Progenitor cell of endocrine pancreas (in vitro differentiated cells): ENCODE measurements around the gene RAD9A. TPM values are rescaled to one million over a fixed set of nuclear protein-coding genes. Genes with fewer than 3 reads are reported as not detected.

Source experiments
- DNase-seq: peaks from one replicate; pipeline ENCODE4 v3.0.0; 2021; ENCODE audit warnings: low spot score; ENCODE audit not compliant: unreplicated experiment
- H3K27ac Mint-ChIP-seq: 2 replicates; pipeline ENCODE4 v1.8.0; 2021; ENCODE audit warnings: mild to moderate bottlenecking, moderate library complexity, mixed read lengths
- H3K27me3 Mint-ChIP-seq: 2 replicates; pipeline ENCODE4 v1.8.0; 2021; ENCODE audit warnings: mixed read lengths
- H3K36me3 Mint-ChIP-seq: 2 replicates; pipeline ENCODE4 v1.8.0; 2022; ENCODE audit warnings: mixed read lengths; ENCODE audit not compliant: insufficient read depth
- H3K4me1 Mint-ChIP-seq: 2 replicates; pipeline ENCODE4 v1.8.0; 2021; ENCODE audit warnings: low read depth, mixed read lengths
- H3K4me3 Mint-ChIP-seq: 2 replicates; pipeline ENCODE4 v1.8.0; 2021; ENCODE audit warnings: low read depth, mild to moderate bottlenecking, moderate library complexity, mixed read lengths
- H3K9me3 Mint-ChIP-seq: 2 replicates; pipeline ENCODE4 v1.8.0; 2021; ENCODE audit warnings: low read depth, mixed read lengths
- CTCF ChIP-seq: fragments of 200-600 bp; sonication (generic); IDR thresholded peaks from one replicate; pipeline ENCODE4 v1.5.0; 2021; ENCODE audit warnings: antibody characterized with exemption, mild to moderate bottlenecking; ENCODE audit not compliant: unreplicated experiment
- total RNA-seq: library from RNA; stranded (reverse); gene quantifications from 2 replicates; pipeline ENCODE4 v1.2.1, GENCODE V29; 2021

The RAD9A gene
- total RNA-seq, 1 donor from 2014 or later, result 39.0 TPM

DNA sequence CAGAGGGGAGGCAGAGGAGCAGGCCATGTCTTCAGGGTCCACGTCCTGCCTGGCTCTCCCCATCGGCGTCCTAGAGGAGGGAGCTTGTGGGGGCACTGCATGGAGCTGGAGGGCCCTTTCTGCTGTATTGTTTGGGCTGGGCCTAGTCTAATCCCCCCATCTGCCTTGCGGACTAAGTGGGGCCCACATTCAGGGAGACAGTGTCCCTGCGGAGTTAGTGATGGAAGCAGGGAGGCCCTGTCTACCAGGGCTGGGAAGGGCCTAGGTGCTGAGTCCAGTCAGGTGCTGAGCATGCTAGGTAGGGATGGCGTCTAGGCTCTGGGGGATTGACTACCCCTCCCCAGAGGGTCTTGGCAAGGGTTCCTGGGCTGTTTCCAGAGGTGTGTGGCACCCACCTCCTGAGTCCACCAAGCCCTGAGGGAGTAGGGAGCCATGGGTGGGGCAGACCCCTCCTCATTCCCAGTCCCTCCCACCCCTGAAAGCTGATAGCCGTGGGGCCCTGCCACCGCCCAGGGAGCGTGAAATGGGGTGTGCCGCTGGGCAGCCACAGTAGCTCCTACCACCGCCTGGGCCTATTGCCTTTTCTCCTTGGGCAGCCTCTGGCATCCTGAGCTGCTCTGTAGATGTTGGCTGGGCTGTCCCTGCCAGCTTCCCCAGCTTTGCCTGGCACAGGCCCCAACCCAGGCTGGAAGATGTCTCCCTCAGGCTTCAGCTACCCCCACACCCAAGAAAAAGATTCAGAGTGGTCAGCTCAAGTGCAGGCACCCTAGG lies 36.6 kb upstream of the RAD9A start:
- no peaks in the 10 kb centered on the region for H3K36me3 Mint-ChIP-seq

GRCh38 chr11:67355794-67356386 lies 35.9 kb upstream of the RAD9A start:
- Mint-ChIP-seq H3K36me3 (no peaks in the 10 kb centered on the region), H3K4me1 (peaks cover 22% of the 10 kb centered on the region), H3K9me3 (no peaks in the 10 kb centered on the region), H3K27me3 (peaks cover 4% of the 10 kb centered on the region), H3K4me3 (no peak overlapping the region), H3K27ac (no peak overlapping the region)
- TF ChIP-seq CTCF, result no peak
- no peak for DNase-seq

More for the DNA sequence above, 36.6 kb upstream of the RAD9A start:
- Mint-ChIP-seq H3K9me3 (no peaks in the 10 kb centered on the region), H3K27ac (peak overlapping the region; percentile 33), H3K27me3 (peaks cover 4% of the 10 kb centered on the region), H3K4me3 (no peak overlapping the region), H3K4me1 (peaks cover 22% of the 10 kb centered on the region)
- TF ChIP-seq CTCF, result no peak
- no peak for DNase-seq

DNA sequence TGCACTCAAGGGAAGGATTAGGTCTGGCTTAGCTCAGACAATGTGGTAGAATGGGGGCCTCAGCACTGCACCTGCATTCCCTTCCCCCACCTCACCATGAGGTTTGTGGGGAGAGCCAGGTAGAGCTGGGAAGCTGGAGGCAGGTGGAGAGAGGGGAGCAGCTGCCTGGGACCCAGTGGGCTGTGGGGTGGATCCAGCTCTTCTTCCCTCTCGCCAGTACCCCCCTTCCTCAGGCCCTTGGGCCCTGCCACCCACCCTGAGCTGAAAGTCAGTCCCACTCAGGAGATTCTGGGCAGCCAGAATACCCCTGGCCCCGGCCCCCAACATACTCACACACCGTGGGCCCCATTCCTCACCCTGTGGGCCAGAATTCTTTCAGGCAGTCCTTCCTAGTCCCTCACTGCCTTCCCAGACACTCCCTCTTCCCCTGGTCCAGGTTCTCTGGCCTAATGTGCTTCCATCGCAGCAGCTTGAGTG lies 35.4 kb upstream of the RAD9A start:
- peak overlapping the region; percentile 69 for H3K27ac Mint-ChIP-seq
- TF ChIP-seq CTCF, result no peak
- peak overlapping the region; percentile 9 for H3K4me3 Mint-ChIP-seq
- H3K4me1 Mint-ChIP-seq, result peaks cover 22% of the 10 kb centered on the region
- no peak for DNase-seq
- no peaks in the 10 kb centered on the region for H3K9me3 Mint-ChIP-seq
- no peaks in the 10 kb centered on the region for H3K36me3 Mint-ChIP-seq
- H3K27me3 Mint-ChIP-seq, result peaks cover 4% of the 10 kb centered on the region

DNA sequence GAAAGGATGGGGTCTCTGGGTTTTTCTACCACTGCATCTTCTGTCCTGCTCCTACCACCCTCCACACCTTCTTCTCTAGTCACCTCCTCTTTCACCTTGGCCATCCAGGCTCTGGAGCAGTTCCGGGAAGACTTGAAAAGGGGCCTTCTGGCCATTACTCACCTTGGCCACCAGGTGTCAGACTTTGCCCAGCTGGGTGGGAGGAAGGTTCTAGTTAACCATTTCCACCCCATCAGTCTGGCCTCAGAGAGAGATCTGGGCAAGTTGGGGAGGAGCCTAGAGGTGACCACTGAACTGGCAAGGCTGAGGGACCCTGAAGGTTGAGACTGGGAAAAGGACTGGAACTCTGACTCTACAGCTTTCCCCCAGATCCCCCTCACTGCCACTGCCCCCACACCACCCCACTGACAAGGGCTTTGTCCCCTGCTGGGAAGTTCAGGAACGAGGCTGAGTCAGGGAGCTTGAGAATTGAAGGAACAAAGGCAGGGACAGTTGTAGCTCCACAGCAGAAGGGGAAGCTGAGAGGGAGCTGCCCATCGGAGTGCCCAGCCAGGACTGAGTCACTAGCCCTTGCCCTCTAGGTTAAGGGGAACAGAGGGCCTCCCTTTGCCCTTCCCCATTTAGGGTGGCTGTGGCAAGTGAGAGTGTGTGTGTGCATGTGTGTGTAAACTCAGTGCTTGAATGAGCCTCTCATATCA lies 34.8 kb upstream of the RAD9A start:
- peak; percentile 61 for DNase-seq
- H3K4me1 Mint-ChIP-seq, result peaks cover 22% of the 10 kb centered on the region
- no peaks in the 10 kb centered on the region for H3K36me3 Mint-ChIP-seq
- peak overlapping the region; percentile 9 for H3K4me3 Mint-ChIP-seq
- H3K27ac Mint-ChIP-seq, result peak overlapping the region; percentile 82
- no peaks in the 10 kb centered on the region for H3K9me3 Mint-ChIP-seq
- TF ChIP-seq CTCF, result peak; percentile 94
- H3K27me3 Mint-ChIP-seq, result peaks cover 4% of the 10 kb centered on the region
